HG03520 (cell line): ENCODE data around the gene CCDC12.

ENCODE experiments used
- ATAC-seq: cut with Tn5 transposase; IDR thresholded peaks from one replicate; pipeline ENCODE4 v1.9.1; 2021; ENCODE audit warnings: mild to moderate bottlenecking, moderate library complexity; ENCODE audit not compliant: unreplicated experiment

CCDC12 gene

GRCh38 chr3:46908294-46908985 is 68.1 kb downstream of the CCDC12 start:
- no peak for ATAC-seq

DNA sequence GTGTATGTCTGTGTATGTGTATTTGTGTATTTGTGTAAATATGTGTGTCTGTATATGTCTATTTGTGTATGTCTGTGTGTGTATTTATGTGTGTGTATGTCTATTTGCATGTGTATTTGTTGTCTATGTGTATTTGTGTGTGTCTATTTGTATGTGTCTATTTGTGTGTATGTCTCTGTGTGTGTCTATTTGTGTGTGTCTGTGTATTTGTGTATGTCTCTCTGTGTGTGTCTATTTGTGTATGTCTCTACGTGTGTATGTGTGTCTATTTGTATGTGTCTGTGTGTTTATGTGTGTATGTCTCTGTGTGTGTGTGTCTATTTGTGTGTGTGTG is 68.6 kb downstream of the CCDC12 start:
- no peak for ATAC-seq

DNA sequence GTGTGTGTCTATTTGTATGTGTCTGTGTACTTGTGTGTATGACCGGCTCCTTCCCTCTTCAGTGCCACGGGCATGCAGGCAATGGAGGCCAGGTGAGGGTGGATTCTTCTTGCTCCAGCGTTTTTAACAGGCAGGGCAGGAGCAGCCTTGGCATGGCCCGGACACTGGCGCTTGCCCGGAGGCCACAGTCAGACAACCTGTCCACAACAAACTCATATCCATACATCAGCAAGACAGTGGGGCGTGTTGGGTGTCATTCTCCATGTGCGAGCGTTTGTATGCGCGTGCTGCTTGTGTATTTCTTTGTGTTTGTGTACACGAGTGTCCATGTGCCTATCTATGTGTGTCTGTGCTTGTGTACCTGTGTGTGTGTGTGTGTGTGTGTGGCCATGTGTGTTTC is 69.3 kb downstream of the CCDC12 start:
- no peak for ATAC-seq

DNA sequence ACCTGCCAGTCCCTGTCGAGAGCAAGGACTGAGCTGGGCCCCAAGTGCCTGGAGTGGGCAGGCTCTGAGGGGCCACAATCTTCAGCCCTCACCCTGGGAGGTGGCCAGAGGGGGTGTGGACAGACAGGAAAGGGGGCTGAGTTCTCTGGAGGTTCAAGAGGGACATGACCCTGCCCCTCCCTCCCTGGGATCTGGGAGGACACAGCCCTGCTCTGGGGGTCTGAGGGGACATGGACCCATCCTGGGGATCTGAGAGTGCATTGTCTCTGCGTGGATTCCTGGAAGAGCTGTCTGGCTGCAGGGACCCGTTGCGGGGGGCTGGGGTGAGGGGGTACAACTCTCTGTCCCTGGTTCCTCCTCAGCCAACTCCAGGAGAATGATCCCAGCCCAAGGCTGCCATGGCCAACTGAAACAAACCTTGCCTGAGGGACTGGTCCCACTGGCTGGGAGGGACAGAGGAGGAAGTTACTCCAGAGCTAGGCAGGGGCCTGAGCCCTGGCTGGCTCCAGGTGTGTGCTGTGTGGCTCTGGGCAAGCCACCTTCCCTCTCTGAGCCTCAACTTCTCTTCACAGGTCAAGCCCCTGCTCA is 70.0 kb downstream of the CCDC12 start:
- ATAC-seq = no peak

GRCh38 chr3:46905661-46906451 is 70.7 kb downstream of the CCDC12 start:
- ATAC-seq = no peak

GRCh38 chr3:46905213-46905560 is 71.4 kb downstream of the CCDC12 start:
- ATAC-seq = no peak

DNA sequence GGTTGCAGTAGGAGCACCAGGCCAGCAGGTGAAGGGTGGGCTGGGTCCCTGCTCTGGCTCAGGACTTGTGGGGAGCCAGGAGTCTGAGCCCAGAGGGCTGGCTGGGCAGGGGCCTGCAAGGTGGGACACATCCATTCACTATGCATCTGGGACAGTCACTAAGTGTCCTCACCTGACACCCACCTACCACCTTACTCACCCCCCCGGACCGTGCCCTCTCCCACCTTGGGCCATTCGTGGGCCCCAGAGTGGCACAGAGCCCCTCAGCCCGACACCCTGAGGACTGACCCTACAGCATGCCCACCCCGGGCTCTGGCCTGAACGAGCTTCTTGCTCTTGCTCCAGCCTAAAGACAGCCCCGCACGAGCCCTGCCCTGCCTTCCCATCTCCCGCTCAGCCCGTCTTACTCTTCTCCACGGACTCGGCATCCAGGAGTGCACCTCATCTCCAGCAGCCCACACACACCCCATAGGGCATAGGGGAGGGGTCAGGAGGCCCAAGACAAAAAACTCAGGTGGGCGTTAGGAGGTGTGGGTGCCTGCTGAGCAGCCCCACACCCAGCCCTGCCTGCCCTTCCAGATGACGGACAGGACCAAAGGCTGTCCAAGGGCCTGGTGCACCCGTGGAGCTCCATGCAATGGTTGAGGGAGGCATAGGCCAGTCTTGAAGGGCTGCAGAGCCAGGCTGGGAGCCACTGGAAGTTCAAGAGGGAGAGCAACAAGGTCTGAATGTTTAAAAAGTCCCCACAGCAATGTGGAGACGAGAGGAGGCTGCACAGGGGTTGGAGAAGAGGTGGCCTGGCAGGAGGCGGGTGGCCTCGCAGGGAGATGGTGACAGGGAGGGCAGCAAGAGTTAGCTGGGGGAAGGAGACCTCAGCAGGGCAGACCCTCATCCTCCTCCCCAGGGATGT is 72.0 kb downstream of the CCDC12 start:
- no peak for ATAC-seq

DNA sequence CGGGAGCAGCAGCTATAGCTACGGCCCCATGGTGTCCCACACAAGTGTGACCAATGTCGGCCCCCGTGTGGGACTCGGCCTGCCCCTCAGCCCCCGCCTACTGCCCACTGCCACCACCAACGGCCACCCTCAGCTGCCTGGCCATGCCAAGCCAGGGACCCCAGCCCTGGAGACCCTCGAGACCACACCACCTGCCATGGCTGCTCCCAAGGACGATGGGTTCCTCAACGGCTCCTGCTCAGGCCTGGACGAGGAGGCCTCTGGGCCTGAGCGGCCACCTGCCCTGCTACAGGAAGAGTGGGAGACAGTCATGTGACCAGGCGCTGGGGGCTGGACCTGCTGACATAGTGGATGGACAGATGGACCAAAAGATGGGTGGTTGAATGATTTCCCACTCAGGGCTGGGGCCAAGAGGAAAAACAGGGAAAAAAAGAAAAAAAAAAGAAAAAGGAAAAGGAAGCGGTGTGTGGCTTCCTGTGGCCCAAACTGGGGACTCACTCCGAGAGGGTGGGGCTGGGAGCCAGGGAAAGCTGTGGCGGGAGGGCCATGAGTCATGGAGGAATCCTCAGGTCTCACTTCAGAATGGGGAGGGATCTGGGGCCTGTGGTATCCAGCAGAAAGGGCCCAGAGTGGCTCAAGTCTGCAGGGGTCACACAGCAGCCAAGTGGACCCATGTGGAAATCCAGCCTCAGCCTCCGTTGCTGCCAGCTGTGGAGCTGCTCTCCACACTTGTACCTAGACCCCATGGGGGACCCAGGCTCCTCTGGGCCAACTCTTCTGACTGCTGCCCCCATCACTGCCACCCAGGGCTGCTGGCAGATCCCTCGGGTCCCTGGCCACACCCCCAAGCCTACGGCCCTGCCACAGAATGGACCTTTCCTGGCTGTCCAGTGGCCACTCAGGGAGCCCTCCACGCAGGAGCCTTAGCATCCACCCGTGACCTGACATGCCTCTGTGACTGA is 72.9 kb downstream of the CCDC12 start:
- ATAC-seq = no peak

DNA sequence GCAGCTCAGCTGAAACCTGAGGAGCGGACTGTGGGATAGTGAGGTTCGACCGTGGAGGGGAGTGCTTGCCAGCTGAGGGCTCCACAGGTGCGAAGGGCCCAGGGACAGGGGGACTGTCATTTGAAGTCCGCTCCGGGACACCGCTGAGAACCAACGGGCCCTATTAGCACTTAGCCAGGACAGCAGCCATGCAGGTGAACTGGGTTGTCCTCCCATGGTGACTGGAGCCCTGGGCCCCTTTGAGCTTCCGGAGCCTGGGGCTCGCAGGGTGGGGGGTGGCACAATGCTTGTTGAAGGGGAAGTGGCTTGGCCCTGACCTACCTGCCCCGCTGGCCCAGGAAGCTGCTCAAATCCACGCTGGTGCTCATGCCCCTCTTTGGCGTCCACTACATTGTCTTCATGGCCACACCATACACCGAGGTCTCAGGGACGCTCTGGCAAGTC is 74.3 kb downstream of the CCDC12 start:
- no peak for ATAC-seq

DNA sequence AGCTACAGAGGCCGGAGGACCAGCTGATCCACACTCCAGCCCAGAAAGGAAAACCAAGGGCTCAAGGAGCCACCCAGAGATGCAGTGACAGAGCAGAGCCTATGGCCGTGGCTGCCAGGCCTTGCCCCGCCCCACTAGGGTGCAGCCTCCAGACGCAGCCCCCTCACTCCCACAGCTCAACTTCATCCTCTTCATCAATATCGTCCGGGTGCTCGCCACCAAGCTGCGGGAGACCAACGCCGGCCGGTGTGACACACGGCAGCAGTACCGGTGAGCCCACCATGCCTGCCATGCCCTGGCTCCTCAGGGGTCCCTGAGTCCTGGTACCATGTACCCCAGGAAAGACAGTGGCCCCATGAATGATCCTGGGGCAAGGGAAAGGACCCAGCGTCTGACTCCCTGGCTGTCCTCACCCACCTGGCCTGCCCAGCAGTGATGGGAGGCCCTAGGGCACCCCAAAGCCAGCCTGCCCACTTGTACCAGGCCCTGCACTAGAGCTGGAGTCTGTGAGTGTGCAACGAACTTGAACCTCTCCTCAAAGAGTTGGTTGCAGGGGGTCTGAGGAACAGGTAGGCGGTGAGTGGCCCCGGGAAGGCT is 74.9 kb downstream of the CCDC12 start:
- ATAC-seq = no peak

GRCh38 chr3:46901061-46901460 is 75.5 kb downstream of the CCDC12 start:
- ATAC-seq = no peak

- no peak for ATAC-seq
These were observed 76.2 kb downstream of the CCDC12 start for GRCh38 chr3:46900356-46900755.

DNA sequence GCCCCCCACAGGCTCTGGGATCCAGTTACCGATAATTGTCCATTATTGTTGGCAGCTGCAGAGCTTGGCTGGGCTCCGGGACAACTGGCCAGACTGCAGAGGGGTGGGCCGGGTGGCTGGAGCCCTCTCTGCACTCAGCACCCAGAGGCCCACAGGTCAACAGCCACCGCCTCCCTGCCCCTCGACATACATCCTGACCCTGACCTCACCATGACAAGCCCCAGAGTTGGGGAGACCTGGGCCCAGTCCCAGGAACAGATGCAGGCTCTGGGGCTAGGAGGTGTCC is 76.6 kb downstream of the CCDC12 start:
- no peak for ATAC-seq

DNA sequence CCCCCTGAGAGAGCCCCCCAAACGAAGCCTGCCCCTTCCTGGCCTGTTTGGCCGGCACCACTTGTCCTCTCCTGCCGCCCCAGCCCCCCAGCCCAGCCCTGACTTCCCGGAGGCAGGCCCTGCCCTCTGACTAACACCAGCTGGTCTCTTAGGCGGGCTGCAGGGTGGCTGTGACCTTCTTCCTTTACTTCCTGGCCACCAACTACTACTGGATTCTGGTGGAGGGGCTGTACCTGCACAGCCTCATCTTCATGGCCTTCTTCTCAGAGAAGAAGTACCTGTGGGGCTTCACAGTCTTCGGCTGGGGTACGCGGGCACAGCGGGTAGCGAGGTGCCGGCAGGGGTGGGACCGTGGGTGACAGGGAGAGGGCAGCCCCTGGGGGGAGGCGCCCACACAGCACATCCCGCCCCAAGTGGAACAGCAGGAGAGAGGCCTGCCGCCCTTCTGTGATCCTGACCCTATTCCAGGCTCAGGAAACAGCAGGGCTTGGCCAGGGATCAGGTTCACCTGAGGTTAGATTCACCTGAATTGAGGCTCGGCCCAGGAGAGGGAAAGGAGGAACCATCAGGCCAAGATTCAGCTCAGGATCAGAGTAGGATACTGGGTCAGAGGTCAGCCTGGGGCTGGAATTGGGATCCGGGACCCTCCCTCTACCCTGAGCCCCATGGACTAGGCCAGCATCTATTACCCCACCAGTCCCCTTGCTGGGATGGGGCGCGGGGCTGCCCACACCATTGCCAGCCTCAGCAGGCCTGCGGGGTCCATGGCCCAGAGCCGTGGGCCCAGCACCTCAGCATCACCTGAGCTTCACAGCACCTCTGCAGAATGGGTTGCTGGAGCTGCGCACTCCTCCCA is 77.2 kb downstream of the CCDC12 start:
- no peak for ATAC-seq

- no peak for ATAC-seq
These were observed 78.0 kb downstream of the CCDC12 start for GRCh38 chr3:46898321-46899150.

GRCh38 chr3:46897829-46898320 is 78.7 kb downstream of the CCDC12 start:
- no peak for ATAC-seq

DNA sequence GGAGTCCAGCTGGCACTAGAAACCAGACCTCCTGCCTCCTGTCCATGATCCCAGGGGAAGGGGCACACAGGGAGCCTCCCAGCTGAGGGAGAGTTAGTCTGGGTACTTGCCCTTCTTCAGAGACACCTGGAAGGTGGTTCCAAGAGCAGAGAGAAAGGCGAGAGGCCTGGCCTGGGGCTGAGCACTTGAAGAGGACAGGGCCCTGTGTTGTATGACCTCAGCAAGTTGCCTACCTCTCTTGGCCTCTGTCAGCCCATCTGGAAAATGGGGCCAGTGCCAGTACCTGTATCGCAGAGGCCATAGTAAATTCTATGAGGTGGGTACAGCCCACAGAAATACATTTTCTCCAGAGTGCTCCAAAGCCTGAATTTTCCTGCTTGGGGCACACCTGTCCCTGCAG is 79.5 kb downstream of the CCDC12 start:
- no peak for ATAC-seq

DNA sequence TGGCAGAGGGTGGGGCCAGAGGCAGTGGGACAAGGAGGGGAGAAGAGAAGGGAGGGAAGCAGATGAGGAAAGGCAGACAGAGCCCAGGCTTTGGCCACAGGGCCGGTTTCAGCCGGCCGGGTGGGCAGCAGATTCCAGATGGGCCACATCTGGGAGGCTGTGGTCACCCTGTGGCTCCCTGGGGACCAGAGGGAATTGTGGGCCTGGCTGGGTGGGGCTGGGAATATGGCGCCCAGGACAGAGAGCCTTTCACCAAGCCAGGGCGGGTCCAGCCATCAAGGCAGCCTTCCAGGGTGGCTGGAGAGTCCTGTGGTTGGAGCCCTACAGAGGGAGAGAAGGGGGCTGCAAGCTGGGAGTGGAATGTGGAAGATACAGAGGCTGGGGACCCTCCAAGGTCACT is 80.2 kb downstream of the CCDC12 start:
- no peak for ATAC-seq
